GM12878 (cell line): ENCODE data around the gene LAMB1. TPM values are rescaled to one million over a fixed set of nuclear protein-coding genes. Genes with fewer than 3 reads are reported as not detected.
A peak's percentile ranks its signal among the peaks of the same experiment; 100 is the strongest.

Source experiments
- ATAC-seq: fragments of 200-7000 bp; cut with Tn5 transposase; 3 replicates; pipeline ENCODE4 v1.9.1; 2020; ENCODE audit warnings: mild to moderate bottlenecking, moderate library complexity
- BruUV-seq: library from RNA; stranded (reverse); fragments of 400-500 nt; replicated peaks from 2 replicates; lab custom pipeline; 2021; lab: Mats Ljungman, UMichigan
- CTCF ChIA-PET: fragments of 300-600 bp; sonication (Branson Sonifier 250); formaldehyde crosslinking; extraction: SDS; loops from one replicate; lab custom pipeline; 2021; ENCODE audit warnings: inconsistent platforms; lab: Yijun Ruan, JAX
- POLR2A ChIA-PET: fragments of 350-600 bp; formaldehyde crosslinking; extraction: SDS; loops from one replicate; lab custom pipeline; 2021; ENCODE audit warnings: inconsistent platforms; lab: Charles Lee
- RAD21 ChIA-PET: fragments of 300-600 bp; sonication (Branson Sonifier 250); formaldehyde crosslinking; loops from one replicate; lab custom pipeline; 2023; ENCODE audit warnings: antibody characterized with exemption; ENCODE audit not compliant: unreplicated experiment; lab: Charles Lee
- SMC1A ChIA-PET: fragments of 300-600 bp; sonication (Branson Sonifier 250); formaldehyde crosslinking; loops from one replicate; lab custom pipeline; 2023; ENCODE audit not compliant: unreplicated experiment, uncharacterized antibody; lab: Charles Lee
- DNase-seq: peaks from one replicate; pipeline ENCODE4 v3.0.0-alpha.2; 2011; ENCODE audit warnings: low read depth, low spot score
- FAIRE-seq: peaks from 3 replicates; lab custom pipeline; 2011; peaks lifted over from hg19 to GRCh38; lab: Jason Lieb, UNC
- H2AFZ ChIP-seq: 2 replicates; pipeline ENCODE4 v1.6.0; 2011; ENCODE audit warnings: low read depth, low read length, control low read depth; ENCODE audit not compliant: control insufficient read depth
- H3K27ac ChIP-seq: 2 replicates; pipeline ENCODE4 v1.5.1; 2011; ENCODE audit warnings: control low read depth; ENCODE audit not compliant: control insufficient read depth, insufficient read depth
- H3K27me3 ChIP-seq, 2 experiments: replicated peaks in 1 of 2; 2 replicates each; pipeline versions ENCODE4 v1.6.0 to v1.6.1; 2011; ENCODE audit warnings: low read length in 1 of 2; ENCODE audit not compliant: control insufficient read depth in 2 of 2, insufficient read depth in 2 of 2
- H3K36me3 ChIP-seq, 2 experiments: 2 replicates each; pipeline ENCODE4 v1.5.1; 2011; ENCODE audit warnings: low read length in 1 of 2; ENCODE audit not compliant: control insufficient read depth in 2 of 2, insufficient read depth in 2 of 2
- H3K4me1 ChIP-seq: 2 replicates; pipeline ENCODE4 v1.6.1; 2011; ENCODE audit warnings: mild to moderate bottlenecking, low read length, moderate library complexity, mixed read lengths; ENCODE audit not compliant: control insufficient read depth, insufficient read depth
- H3K4me2 ChIP-seq: 2 replicates; pipeline ENCODE4 v1.6.0; 2011; ENCODE audit warnings: control low read depth; ENCODE audit not compliant: control insufficient read depth, insufficient read depth
- H3K4me3 ChIP-seq: fragments of 200-600 bp; sonication (generic); 2 replicates; pipeline ENCODE4 v1.5.1; 2016
- H3K79me2 ChIP-seq: 2 replicates; pipeline ENCODE4 v1.6.0; 2011; ENCODE audit warnings: low read length; ENCODE audit not compliant: control insufficient read depth, insufficient read depth
- H3K9ac ChIP-seq: 2 replicates; pipeline ENCODE4 v1.8.0; 2011; ENCODE audit warnings: low read length, control low read depth, mixed read lengths; ENCODE audit not compliant: control insufficient read depth, insufficient read depth
- H3K9me3 ChIP-seq: replicated peaks from 3 replicates; pipeline ENCODE4 v1.5.1; 2011; ENCODE audit warnings: mild to moderate bottlenecking, low read length; ENCODE audit not compliant: control insufficient read depth, insufficient read depth
- H4K20me1 ChIP-seq: 2 replicates; pipeline ENCODE4 v1.6.0; 2011; ENCODE audit not compliant: control insufficient read depth, insufficient read depth
- BMI1 ChIP-seq: fragments of 450-650 bp; IDR thresholded peaks from 2 replicates; pipeline ENCODE4 v1.6.1; 2016; ENCODE audit warnings: mild to moderate bottlenecking, moderate library complexity, borderline replicate concordance
- CHD4 ChIP-seq: fragments of 200-600 bp; sonication (generic); IDR thresholded peaks from 2 replicates; pipeline ENCODE4 v1.6.1; 2016; ENCODE audit warnings: mild to moderate bottlenecking
- CTCF ChIP-seq, 3 experiments: IDR thresholded peaks in 2 of 3; conservative IDR thresholded peaks in 1 of 3; 2 replicates each; pipeline ENCODE4 v1.5.1; 2011; ENCODE audit warnings: low read depth in 3 of 3, low read length in 3 of 3, mild to moderate bottlenecking in 3 of 3, control low read depth in 2 of 3, moderate library complexity in 2 of 3, inconsistent platforms in 1 of 3, mixed read lengths in 1 of 3; ENCODE audit not compliant: control insufficient read depth in 2 of 3, insufficient read depth in 1 of 3; ENCODE audit errors: extremely low read depth in 1 of 3
- MTA2 ChIP-seq: fragments of 450-650 bp; IDR thresholded peaks from 2 replicates; pipeline ENCODE4 v1.6.1; 2016; ENCODE audit warnings: low read depth, mild to moderate bottlenecking, moderate library complexity
- RAD21 ChIP-seq: IDR thresholded peaks from 2 replicates; pipeline ENCODE4 v1.6.1; 2011; ENCODE audit warnings: mild to moderate bottlenecking, low read depth, low read length, moderate library complexity; ENCODE audit not compliant: insufficient read depth
- SMC3 ChIP-seq: IDR thresholded peaks from 2 replicates; pipeline ENCODE4 v1.6.1; 2011; ENCODE audit warnings: low read length, improper control_type of control experiment, borderline replicate concordance
- SUZ12 ChIP-seq: fragments of 200-600 bp; sonication (generic); IDR thresholded peaks from one replicate; pipeline ENCODE4 v1.6.1; 2018; ENCODE audit warnings: antibody characterized with exemption, mild to moderate bottlenecking; ENCODE audit not compliant: unreplicated experiment
- WGBS: methylation state at CpG from one replicate; pipeline ENCODE4 v1.1.6; 2016; ENCODE audit warnings: low lambda C conversion rate; ENCODE audit not compliant: insufficient replicate concordance, insufficient coverage; ENCODE audit errors: missing lambda C conversion rate; 5-methylcytosine and 5-hydroxymethylcytosine counted together
- in situ Hi-C: fragments of 300-500 bp; cut with MboI; formaldehyde crosslinking; loops from 9 replicates; pipeline ENCODE4 v1.14.3; 2018; ENCODE audit warnings: mixed read lengths
- intact Hi-C: fragments of 100-400 bp; cut with micrococcal nuclease; formaldehyde crosslinking; loops from one replicate; pipeline ENCODE4 v1.14.2; 2022; ENCODE audit not compliant: unreplicated experiment
- polyA plus RNA-seq, 11 experiments: library from polyadenylated mRNA; depleted of rRNA in 4 of 11; unstranded in 6 of 11; stranded (reverse) in 5 of 11; fragments of >200 nt; fragmentation: Nextera tagmentation in 4 of 11; fragmentation: Illumina TruSeq in 1 of 11; extraction: Ambion mirVana in 4 of 11; extraction: Trizol in 1 of 11; gene quantifications; 1 replicate in 1 of 11; 2 replicates in 10 of 11; pipeline versions ENCODE4 v1.2.1 to v1.2.3, GENCODE V29; 2011 to 2016; ENCODE audit warnings: inconsistent platforms in 2 of 11, missing spikeins in 2 of 11, low read depth in 1 of 11
- total RNA-seq, 4 experiments: library from RNA; depleted of rRNA in 3 of 4; stranded (reverse); fragments of >200 nt in 3 of 4; fragmentation: Illumina TruSeq in 1 of 4; extraction: Trizol in 1 of 4; gene quantifications; 2 replicates each; pipeline versions ENCODE4 v1.2.1 to v1.2.3, GENCODE V29; 2013 to 2021

The LAMB1 gene
- total and polyA plus RNA-seq, 10 of the 15 experiments (the other 5 are each of a cell fraction or from before 2014, with no cell fraction given) = 0.05 to 2.2 (median 1.2) TPM; not detected in 4

DNA sequence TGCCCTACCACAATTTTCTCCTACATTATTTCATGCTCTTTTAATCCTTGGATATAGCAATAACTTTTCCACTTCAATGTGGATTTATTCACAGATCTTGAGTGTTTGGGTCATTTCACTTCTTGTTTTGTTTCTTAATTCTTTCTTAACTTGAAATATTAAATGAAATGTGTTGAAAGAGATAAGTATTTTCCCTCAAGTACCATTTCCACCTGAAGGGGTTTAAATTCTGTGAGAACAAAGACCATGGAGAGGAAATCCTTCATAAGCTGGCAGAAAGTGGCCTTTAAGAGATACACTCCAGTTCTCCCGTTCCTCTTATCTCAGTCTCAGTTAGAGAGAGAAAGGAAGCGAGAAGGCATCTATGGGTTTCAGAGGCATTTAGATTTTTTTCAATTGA lies 126.0 kb downstream of the LAMB1 start:
- POLR2A ChIA-PET = interaction anchor here (0.6 kb wide), 1 partner anchor 21 kb away, joined by 9 read pairs; no protein-coding TSS in a partner anchor

DNA sequence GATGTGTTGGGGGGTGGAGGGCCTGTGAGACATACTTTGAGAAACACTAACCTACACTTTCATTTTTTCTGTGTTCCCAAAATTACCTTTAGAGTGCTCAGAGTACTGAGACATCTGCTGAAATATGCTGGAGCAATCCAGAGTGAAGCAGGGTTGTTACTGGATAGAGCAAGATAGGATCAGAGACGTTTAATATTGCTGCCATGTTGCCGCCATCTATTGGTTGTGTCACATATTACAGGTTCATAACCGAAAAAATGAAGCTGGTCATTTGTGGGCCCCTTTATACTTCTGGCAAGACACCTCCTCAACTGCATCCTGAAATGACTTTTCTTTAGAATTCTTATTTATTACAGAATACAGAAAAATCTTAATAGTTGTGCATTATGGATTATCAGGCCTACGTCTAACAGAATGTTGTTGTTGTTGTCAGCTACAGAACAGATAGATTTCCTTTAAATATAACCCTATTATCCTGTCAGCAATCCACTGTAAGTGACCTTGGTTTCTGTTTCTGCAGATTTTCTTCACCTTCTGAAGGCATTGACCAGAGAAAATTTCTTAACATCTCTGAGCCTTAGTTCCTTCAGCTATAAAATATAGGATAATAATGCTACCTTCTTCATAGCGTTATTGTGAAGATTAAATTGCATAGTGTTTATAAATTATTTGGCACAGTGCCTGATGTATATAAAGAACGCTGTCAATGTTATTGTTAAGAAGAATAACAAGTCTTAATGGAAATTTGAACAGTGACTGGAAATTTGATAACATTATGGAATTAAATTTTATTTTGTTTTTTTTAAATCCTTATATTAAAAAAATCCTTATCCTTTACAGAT lies 128.1 kb downstream of the LAMB1 start:
- Histone ChIP-seq H3K27me3 (no peaks in the 10 kb centered on the region; a peak in 2 of 4 replicates), H3K4me2 (no peak overlapping the region), H3K36me3 (no peaks in the 10 kb centered on the region), H3K27ac (no peak overlapping the region), H3K9me3 (no peaks in the 10 kb centered on the region), H3K79me2 (no peaks in the 10 kb centered on the region), H3K4me1 (no peaks in the 10 kb centered on the region), H3K9ac (no peak overlapping the region), H2AFZ (no peak overlapping the region), H4K20me1 (no peaks in the 10 kb centered on the region), H3K4me3 (no peak overlapping the region)
- ChIA-PET SMC1A (interaction anchor here (0.6 to 2.9 kb wide), 11 partner anchors 9 to 727 kb away, joined by 3 to 16 read pairs (median 4); partner anchors contain the start of gene CBLL1), CTCF (interaction anchor here (0.6 to 6.8 kb wide), 36 partner anchors 9 to 727 kb away, joined by 3 to 61 read pairs (median 3); partner anchors contain the start of genes CBLL1 and DLD), RAD21 (interaction anchor here (0.6 to 1.5 kb wide), 14 partner anchors 25 to 1082 kb away, joined by 3 to 11 read pairs (median 3); partner anchors contain the start of genes CBLL1 and HBP1), POLR2A (no interaction called here)
- no TSS peak for BruUV-seq
- peak; percentile 84 for FAIRE-seq
- WGBS = 17% methylated on average over 6 of the region's 6 CpGs
- intact Hi-C loops (loop anchor here (2.0 to 5.0 kb wide), 5 partner anchors 132 to 1083 kb away; no protein-coding TSS in a partner anchor), in situ Hi-C loops (loop anchor here (5.0 to 10.0 kb wide), 2 partner anchors 133 to 1080 kb away; partner anchors contain the start of gene CBLL1)
- no peak for DNase-seq
- TF ChIP-seq CHD4 = no peak
- peak; percentile 63 to 71 (median 64); a peak in 5 of 6 replicates for TF ChIP-seq CTCF (IDR thresholded peaks at IDR 0.05 in 2 of 3, conservative IDR thresholded peaks at IDR 0.05 in 1 of 3; ENCODE audit: control insufficient read depth in 2 of 3, extremely low read depth in 1 of 3, insufficient read depth in 1 of 3, low read depth in 3 of 3, low read length in 3 of 3)
- TF ChIP-seq SMC3 = peak; percentile 38; the same call in 1 of the 2 replicates
- peak; percentile 75 for TF ChIP-seq RAD21
- TF ChIP-seq SUZ12 = no peak
- peak; percentile 84 for ATAC-seq

More for the DNA sequence above, 126.0 kb downstream of the LAMB1 start:
- ChIA-PET SMC1A (interaction anchor here (0.9 to 1.4 kb wide), 4 partner anchors 16 to 727 kb away, joined by 3 to 5 read pairs (median 4); no protein-coding TSS in a partner anchor), RAD21 (no interaction called here), CTCF (interaction anchor here (1.0 to 6.8 kb wide), 6 partner anchors 9 to 729 kb away, joined by 3 to 61 read pairs (median 4); partner anchors contain the start of gene DLD)
- H4K20me1 ChIP-seq = no peaks in the 10 kb centered on the region
- intact Hi-C loops (loop anchor here (5.0 kb wide), 4 partner anchors 270 to 1085 kb away; no protein-coding TSS in a partner anchor), in situ Hi-C loops (loop anchor here (10.0 kb wide), 1 partner anchor 1082 kb away; no protein-coding TSS in a partner anchor)
- H2AFZ ChIP-seq = no peak overlapping the region; the same call in 1 of the 2 replicates
- no peak for DNase-seq
- no peak overlapping the region for H3K4me3 ChIP-seq
- ATAC-seq = no peak
- H3K27ac ChIP-seq = no peak overlapping the region
- H3K27me3 ChIP-seq = no peaks in the 10 kb centered on the region; a peak in 2 of 4 replicates
- H3K9ac ChIP-seq = no peak overlapping the region
- no peaks in the 10 kb centered on the region for H3K36me3 ChIP-seq
- H3K4me2 ChIP-seq = no peak overlapping the region
- no peaks in the 10 kb centered on the region for H3K4me1 ChIP-seq
- no TSS peak for BruUV-seq
- TF ChIP-seq BMI1 (no peak), SUZ12 (no peak), MTA2 (no peak)
- FAIRE-seq = no peak
- WGBS = 0% methylated on average over 2 of the region's 2 CpGs
- no peaks in the 10 kb centered on the region for H3K9me3 ChIP-seq
- no peaks in the 10 kb centered on the region for H3K79me2 ChIP-seq
